NCI-H128 (cell line): Measurements from ENCODE around the gene VWA2.
"Not testable (repeated sequence)": the region's sequence is repeated elsewhere in the genome, so short reads cannot be mapped to it uniquely, and the experiment has no call there.

Experiments
- DNase-seq: peaks from one replicate; lab custom pipeline; 2025; ENCODE audit not compliant: unreplicated experiment; lab: John Stamatoyannopoulos, UW

The VWA2 gene

DNA sequence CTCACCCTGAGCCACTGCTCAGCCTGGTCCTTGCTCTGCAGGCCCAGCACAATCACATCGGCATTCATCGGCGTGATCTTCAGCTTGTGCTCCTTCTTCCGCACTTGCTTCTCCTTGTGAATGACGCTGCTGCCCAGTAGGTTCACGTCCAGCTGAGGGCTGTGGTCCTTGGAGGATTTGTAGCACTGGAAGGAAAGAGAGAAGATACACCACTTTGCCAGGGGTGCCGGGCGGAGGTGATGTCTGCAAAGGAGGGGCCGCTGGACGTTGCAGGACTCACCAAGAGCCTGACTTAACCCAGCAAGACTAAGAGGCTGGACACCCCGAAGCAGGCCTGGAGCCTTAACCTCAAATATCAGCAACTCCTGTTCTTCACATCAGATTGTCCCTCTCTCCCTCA lies 74.8 kb downstream of the VWA2 start:
- no peak for DNase-seq

- DNase-seq, result no peak
Measured at GRCh38 chr10:114315566-114316420, 76.7 kb downstream of the VWA2 start.

- DNase-seq, result no peak
Measured at GRCh38 chr10:114316744-114317143, 77.7 kb downstream of the VWA2 start.

DNA sequence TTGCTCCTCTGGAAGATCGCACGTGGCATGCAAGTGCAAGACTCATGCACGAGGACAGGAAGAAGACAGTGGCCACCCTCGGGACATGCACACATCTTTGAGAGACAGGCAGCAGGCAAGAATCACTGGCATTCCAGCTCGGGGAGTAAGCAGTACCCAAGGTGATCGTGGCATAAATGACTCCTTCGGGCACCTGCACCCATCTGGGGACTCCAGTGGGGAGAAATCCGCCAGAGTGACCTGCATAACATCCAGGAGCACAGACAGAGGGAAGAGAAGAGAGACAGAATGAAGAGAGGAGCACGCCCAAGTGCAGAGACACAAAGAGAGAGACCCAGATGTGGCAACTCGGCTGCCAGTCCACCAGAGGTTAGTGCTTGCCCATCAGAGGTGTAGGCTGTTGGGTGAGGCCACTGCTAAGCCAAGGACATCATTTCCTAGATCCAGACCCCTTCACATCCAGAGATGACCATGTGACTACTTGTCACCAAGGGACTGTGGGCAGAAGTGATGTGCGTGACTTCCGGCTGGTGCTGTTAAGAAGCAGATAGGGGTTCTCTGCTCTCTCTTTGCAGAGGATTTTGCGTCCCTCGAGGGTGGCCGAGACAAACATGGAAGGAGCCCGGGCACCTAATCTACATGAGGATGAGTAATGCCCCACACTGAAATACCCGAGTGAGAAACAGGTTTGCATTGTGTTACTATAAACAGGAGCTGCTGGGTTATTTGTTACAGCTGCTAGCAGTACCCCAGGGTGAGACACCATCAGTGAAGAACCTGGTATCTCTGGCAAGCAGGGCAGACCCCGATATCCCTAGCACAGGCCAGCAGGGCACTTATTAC lies 80.6 kb downstream of the VWA2 start:
- no peak for DNase-seq

GRCh38 chr10:114320249-114321116 lies 81.4 kb downstream of the VWA2 start:
- DNase-seq, result no peak

DNA sequence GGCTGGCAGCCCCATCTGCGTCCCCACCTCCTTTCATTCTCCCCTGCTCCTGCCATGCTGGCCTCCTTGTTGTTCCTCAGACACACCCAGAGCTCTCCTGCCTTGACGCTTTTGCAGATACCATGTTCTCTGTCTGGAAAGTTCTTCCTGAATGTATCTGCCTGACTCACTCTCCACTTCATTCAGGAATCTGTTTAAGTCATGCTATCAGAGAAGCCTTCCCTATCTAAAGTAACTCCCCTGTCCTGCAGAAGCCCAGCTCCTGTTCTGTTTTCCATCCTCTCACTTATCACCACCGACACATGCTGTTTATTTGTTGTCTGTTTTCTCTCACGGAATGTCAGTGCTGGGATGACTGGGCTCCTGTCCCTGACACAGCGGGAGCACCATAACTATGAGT lies 83.3 kb downstream of the VWA2 start:
- DNase-seq, result no peak

DNA sequence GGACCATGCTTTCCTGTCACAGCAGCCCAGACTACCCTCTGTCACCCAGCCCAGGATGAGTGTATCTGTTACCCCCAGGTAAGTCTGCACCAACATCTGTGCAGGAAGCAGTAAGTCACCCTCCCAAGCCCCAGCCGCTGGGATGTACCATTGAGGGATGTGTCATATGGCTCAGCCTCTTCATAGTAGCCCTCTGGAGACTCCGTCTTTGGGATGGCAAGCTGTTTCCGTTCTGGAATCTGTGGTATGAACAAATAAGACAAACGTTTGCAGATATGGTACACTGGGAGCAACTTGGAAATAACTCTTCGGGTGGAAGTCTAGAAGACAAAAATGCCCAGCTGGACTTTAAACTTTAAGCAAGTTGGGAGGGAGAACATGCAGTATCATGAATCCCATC lies 84.0 kb downstream of the VWA2 start:
- DNase-seq, result no peak

DNA sequence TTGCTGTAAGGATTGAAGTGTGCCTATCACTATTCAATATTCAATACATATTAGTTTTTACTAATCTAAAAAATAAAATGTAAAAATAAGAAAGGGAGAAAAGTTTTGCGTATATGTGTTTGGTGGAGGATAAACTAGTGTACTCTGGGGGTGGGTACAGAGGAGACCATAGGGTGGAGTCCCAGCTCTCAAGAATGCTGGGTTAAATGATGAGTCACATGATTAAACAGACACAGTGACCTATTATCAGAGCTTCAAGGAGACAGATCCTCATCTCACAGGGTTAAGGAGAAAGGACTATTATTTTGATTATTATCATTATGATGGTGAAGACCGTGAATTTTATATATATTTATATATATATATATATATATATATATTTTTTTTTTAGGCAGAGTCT lies 87.7 kb downstream of the VWA2 start:
- no peak for DNase-seq

GRCh38 chr10:114327537-114328440 lies 88.7 kb downstream of the VWA2 start:
- no peak for DNase-seq

DNA sequence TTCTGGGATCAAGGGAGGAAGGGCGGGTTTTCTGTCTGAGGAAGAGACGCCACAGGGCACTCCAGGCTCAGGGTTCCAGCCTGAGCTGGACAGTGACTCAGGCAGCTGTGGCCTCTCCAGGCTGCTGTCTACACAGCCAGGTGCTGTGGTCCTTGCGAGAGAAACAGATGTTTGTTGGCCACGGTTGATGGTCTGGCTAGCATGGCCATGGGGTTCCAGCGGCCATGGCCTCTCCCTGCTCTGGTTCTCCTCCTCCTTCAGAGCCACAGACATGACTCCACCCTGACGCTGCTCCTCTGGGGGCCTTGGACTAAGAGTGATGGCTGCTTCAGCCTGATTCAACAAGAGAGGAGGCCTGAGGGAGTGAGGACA lies 89.4 kb downstream of the VWA2 start:
- DNase-seq, result no peak

DNA sequence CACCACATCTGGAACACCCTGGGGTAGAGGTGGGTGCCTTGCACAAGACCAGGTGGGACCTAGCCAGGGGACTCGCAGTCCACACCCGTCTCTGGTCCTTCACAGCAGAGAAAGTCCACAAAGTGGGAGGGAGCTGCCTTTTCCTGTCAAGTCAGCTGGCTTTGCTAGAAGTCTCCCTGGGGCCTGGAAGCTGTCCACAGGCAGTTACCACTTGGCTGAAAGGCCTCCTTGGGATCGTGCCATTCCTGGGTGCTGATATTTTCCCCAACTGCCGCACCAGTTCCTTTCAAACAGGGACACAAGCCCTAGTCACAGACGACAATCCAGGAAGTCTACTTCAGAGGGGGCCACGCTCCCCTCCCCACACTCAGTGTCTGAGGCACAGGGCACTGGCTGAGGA lies 89.8 kb downstream of the VWA2 start:
- DNase-seq, result no peak

- no peak for DNase-seq
Measured at GRCh38 chr10:114329634-114330365, 90.7 kb downstream of the VWA2 start.

GRCh38 chr10:114332301-114333192 lies 93.5 kb downstream of the VWA2 start:
- no peak for DNase-seq

DNA sequence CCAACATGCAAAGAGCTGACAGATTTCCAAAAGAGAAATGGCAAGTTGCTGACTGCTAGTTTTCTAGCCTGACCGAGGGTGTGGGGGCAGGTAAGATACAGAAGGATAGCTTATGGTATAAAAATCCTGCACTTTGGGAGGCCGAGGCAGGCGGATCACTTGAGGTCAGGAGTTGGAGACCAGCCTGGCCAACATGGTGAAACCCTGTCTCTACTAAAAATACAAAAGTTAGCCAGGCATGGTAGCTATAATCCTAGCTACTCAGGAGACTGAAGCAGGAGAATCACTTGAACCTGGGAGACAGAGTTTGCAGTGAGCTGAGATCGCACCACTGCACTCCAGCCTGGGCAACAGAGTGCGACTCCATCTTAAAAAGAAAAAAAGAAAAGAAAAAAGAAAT lies 94.4 kb downstream of the VWA2 start:
- DNase-seq, result not testable (repeated sequence)

DNA sequence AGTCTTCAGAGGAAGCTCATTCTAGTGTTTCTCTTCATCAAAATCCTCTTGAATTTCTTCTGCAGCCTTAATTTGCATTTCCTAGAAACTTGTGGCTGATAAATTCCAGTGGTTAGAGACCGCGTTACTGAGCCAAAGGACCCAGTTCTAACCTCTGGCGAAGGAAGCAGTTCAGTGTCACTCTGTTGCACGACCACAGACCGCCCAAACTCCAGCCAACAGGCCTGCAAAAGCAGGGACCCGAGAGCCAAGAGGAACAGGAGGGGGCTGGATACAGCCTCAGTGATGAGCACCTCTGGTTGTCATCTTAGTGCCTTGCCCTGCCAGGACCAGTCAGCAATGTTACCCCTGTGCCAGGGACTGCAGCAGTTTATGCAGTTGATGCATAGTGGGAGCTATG lies 95.2 kb downstream of the VWA2 start:
- no peak for DNase-seq

DNA sequence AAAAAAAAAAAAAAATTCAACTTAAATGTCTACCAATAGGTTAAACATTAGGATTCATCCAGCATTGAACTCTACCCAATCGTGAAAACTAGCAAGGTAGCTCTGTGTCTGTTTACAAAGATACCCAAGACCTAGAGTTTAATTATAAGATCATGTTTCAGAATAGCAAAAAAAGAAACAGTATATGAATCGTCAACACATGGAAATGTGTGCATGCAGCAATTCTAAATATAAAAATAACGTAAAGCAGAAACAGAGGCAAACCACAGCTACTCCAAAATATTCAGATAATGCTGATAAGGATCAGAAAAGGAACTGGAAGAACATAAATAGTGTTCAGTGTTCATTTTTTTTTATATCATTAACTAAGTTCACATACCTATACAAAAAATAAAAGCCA lies 96.6 kb downstream of the VWA2 start:
- DNase-seq, result no peak

GRCh38 chr10:114336823-114337509 lies 97.9 kb downstream of the VWA2 start:
- DNase-seq, result no peak
